Keratinocyte (primary cell): ENCODE measurements around the gene RBM19. TPM values are rescaled to one million over a fixed set of nuclear protein-coding genes. Genes with fewer than 3 reads are reported as not detected.

Experiments
- DNase-seq: peaks from one replicate; pipeline ENCODE4 v3.0.0-alpha.2; 2011; ENCODE audit warnings: low read depth, missing footprints, low spot score
- FAIRE-seq: peaks from 2 replicates; lab custom pipeline; 2011; peaks lifted over from hg19 to GRCh38; lab: Jason Lieb, UNC
- H2AFZ ChIP-seq: 2 replicates; pipeline ENCODE4 v1.6.0; 2012; ENCODE audit warnings: low read length, control low read depth, inconsistent platforms; ENCODE audit not compliant: control insufficient read depth
- H3K27ac ChIP-seq: 2 replicates; pipeline ENCODE4 v1.5.1; 2011; ENCODE audit warnings: low read length; ENCODE audit not compliant: control insufficient read depth, insufficient read depth
- H3K27me3 ChIP-seq: 3 replicates; pipeline ENCODE4 v1.6.0; 2011; ENCODE audit warnings: low read length; ENCODE audit not compliant: control insufficient read depth, insufficient read depth; ENCODE audit errors: extremely low read depth
- H3K36me3 ChIP-seq, 2 experiments: 2 replicates in 1 of 2; 3 replicates in 1 of 2; pipeline ENCODE4 v1.5.1; 2011; ENCODE audit warnings: low read length in 2 of 2, mild to moderate bottlenecking in 1 of 2; ENCODE audit not compliant: control insufficient read depth in 2 of 2, insufficient read depth in 2 of 2; ENCODE audit errors: extremely low read depth in 1 of 2
- H3K4me1 ChIP-seq: 3 replicates; pipeline ENCODE4 v1.5.1; 2011; ENCODE audit warnings: low read length; ENCODE audit not compliant: control insufficient read depth, insufficient read depth; ENCODE audit errors: extremely low read depth
- H3K4me2 ChIP-seq: 3 replicates; pipeline ENCODE4 v1.6.0; 2011; ENCODE audit warnings: low read depth, low read length; ENCODE audit not compliant: control insufficient read depth, insufficient read depth; ENCODE audit errors: extremely low read depth
- H3K4me3 ChIP-seq, 3 experiments: fragments of 200-600 bp in 1 of 3; sonication (generic) in 1 of 3; 2 replicates in 2 of 3; 3 replicates in 1 of 3; pipeline ENCODE4 v1.5.1; 2011 to 2016; ENCODE audit warnings: low read length in 3 of 3, mild to moderate bottlenecking in 3 of 3, control low read depth in 2 of 3, inconsistent platforms in 1 of 3, low read depth in 1 of 3, mixed read lengths in 1 of 3, mixed run types in 1 of 3, moderate library complexity in 1 of 3; ENCODE audit not compliant: control insufficient read depth in 2 of 3, insufficient read depth in 2 of 3; ENCODE audit errors: extremely low read depth in 1 of 3
- H3K79me2 ChIP-seq: 2 replicates; pipeline ENCODE4 v1.6.0; 2012; ENCODE audit warnings: low read length; ENCODE audit not compliant: control insufficient read depth, insufficient read depth
- H3K9ac ChIP-seq: 3 replicates; pipeline ENCODE4 v1.6.0; 2011; ENCODE audit warnings: low read length; ENCODE audit not compliant: control insufficient read depth, insufficient read depth; ENCODE audit errors: extremely low read depth
- H3K9me1 ChIP-seq: 3 replicates; pipeline ENCODE4 v1.6.0; 2011; ENCODE audit warnings: low read length; ENCODE audit not compliant: control insufficient read depth, insufficient read depth; ENCODE audit errors: extremely low read depth
- H3K9me3 ChIP-seq: 2 replicates; pipeline ENCODE4 v1.5.1; 2012; ENCODE audit warnings: low read depth, low read length; ENCODE audit not compliant: control insufficient read depth
- H4K20me1 ChIP-seq: 3 replicates; pipeline ENCODE4 v1.6.0; 2011; ENCODE audit warnings: low read length; ENCODE audit not compliant: control insufficient read depth, insufficient read depth; ENCODE audit errors: extremely low read depth
- EZH2 ChIP-seq: IDR thresholded peaks from one replicate; pipeline ENCODE4 v1.6.1; 2012; ENCODE audit warnings: inconsistent platforms, mild to moderate bottlenecking, low read length, moderate library complexity
- dilution Hi-C: fragments of 300-500 bp; cut with MboI; formaldehyde crosslinking; loops from one replicate; pipeline ENCODE4 v1.7.0; 2020; ENCODE audit warnings: low sequenced_read_pairs; ENCODE audit not compliant: extremely low pct_ligation_motif_present
- polyA plus RNA-seq, 5 experiments: library from polyadenylated mRNA; depleted of rRNA in 3 of 5; stranded (reverse) in 3 of 5; stranded (forward) in 1 of 5; unstranded in 1 of 5; fragments of >200 nt; gene quantifications; 1 replicate in 1 of 5; 2 replicates in 3 of 5; 3 replicates in 1 of 5; pipeline versions ENCODE4 v1.2.1 to v1.2.3, GENCODE V29; 2011 to 2012; ENCODE audit warnings: missing spikeins in 2 of 5, low read depth in 1 of 5, low replicate concordance in 1 of 5
- TF ChIP-seq, protein P1 (sequence below), 3 experiments: IDR thresholded peaks in 1 of 3; conservative IDR thresholded peaks in 1 of 3; optimal IDR thresholded peaks in 1 of 3; 2 replicates in 2 of 3; 3 replicates in 1 of 3; pipeline versions ENCODE3 to v1.5.1; 2011; ENCODE audit warnings: low read length in 3 of 3, mild to moderate bottlenecking in 3 of 3, moderate library complexity in 2 of 3, control low read depth in 1 of 3, inconsistent platforms in 1 of 3; ENCODE audit not compliant: insufficient read depth in 2 of 3; ENCODE audit errors: extremely low read depth in 1 of 3

Gene RBM19
- polyA plus RNA-seq, 1 donor (not counting 4 experiments of a cell fraction or from before 2014, with no cell fraction given): 14.6 TPM

DNA sequence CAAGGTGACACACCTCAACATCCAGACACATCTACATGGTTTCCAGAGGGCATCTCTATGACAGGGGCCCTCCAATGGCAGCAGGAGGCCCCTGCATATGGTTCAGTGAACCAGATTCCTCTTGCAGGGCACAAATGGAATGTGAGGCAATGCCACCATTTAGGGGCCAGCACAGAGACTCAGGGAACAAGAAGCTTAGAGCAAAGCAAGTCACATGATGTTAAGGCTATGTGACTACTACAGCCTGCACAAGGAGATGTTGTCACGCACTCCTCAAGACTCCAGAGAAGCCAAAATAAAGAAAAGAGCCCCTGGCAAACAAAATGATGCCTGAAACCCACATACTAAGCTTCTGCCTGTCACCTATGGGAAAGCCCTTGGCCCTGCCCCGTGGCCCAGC, 95.2 kb downstream of the RBM19 start:
- no peak overlapping the region for H2AFZ ChIP-seq
- no peak overlapping the region for H3K4me3 ChIP-seq
- TF ChIP-seq EZH2: no peak
- TF ChIP-seq, protein P1, sequence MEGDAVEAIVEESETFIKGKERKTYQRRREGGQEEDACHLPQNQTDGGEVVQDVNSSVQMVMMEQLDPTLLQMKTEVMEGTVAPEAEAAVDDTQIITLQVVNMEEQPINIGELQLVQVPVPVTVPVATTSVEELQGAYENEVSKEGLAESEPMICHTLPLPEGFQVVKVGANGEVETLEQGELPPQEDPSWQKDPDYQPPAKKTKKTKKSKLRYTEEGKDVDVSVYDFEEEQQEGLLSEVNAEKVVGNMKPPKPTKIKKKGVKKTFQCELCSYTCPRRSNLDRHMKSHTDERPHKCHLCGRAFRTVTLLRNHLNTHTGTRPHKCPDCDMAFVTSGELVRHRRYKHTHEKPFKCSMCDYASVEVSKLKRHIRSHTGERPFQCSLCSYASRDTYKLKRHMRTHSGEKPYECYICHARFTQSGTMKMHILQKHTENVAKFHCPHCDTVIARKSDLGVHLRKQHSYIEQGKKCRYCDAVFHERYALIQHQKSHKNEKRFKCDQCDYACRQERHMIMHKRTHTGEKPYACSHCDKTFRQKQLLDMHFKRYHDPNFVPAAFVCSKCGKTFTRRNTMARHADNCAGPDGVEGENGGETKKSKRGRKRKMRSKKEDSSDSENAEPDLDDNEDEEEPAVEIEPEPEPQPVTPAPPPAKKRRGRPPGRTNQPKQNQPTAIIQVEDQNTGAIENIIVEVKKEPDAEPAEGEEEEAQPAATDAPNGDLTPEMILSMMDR (optimal IDR thresholded peaks at IDR 0.05 in 1 of 3, IDR thresholded peaks at IDR 0.05 in 1 of 3, conservative IDR thresholded peaks at IDR 0.05 in 1 of 3; ENCODE audit: extremely low read depth in 1 of 3, insufficient read depth in 2 of 3, low read length in 3 of 3): no peak
- no peaks in the 10 kb centered on the region for H3K4me1 ChIP-seq
- H3K27me3 ChIP-seq: no peaks in the 10 kb centered on the region
- H3K79me2 ChIP-seq: no peaks in the 10 kb centered on the region
- H3K9me3 ChIP-seq: no peaks in the 10 kb centered on the region
- H3K9ac ChIP-seq: no peak overlapping the region
- FAIRE-seq: no peak
- H3K9me1 ChIP-seq: no peaks in the 10 kb centered on the region
- H3K27ac ChIP-seq: no peak overlapping the region
- dilution Hi-C loops: no loop called here
- DNase-seq: no peak
- no peaks in the 10 kb centered on the region for H4K20me1 ChIP-seq
- peaks cover 4 to 10% of the 10 kb centered on the region in 2 experiments for H3K36me3 ChIP-seq
- H3K4me2 ChIP-seq: no peak overlapping the region

DNA sequence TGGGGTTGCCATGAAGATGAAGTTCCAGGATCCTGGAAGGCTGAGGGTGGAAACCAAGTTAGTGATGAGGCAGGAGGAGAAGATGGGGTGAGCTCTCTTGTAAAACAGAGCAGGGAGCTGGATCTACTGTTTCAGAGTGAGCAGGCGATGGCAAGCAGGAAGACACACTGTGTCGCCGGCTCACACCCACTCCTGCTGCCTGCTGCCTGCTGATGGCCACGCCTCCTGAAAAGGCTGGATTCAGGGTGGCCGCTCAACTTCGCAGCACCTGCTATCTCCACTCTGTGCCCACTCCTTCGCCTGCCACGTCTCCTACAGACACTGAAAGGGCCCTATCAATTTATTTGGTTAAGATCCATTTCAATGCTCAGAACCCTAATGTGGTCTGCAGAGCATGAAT, 96.1 kb downstream of the RBM19 start:
- Histone ChIP-seq H3K9me3 (no peaks in the 10 kb centered on the region), H3K79me2 (no peaks in the 10 kb centered on the region), H3K4me1 (no peaks in the 10 kb centered on the region), H3K4me2 (no peak overlapping the region), H3K36me3 (peaks cover 4 to 11% of the 10 kb centered on the region in 2 experiments), H3K9me1 (no peaks in the 10 kb centered on the region), H3K9ac (no peak overlapping the region), H3K27ac (no peak overlapping the region), H2AFZ (no peak overlapping the region), H3K4me3 (no peak overlapping the region), H3K27me3 (no peaks in the 10 kb centered on the region), H4K20me1 (no peaks in the 10 kb centered on the region)
- TF ChIP-seq EZH2: no peak
- TF ChIP-seq, protein P1 (optimal IDR thresholded peaks at IDR 0.05 in 1 of 3, IDR thresholded peaks at IDR 0.05 in 1 of 3, conservative IDR thresholded peaks at IDR 0.05 in 1 of 3; ENCODE audit: extremely low read depth in 1 of 3, insufficient read depth in 2 of 3, low read length in 3 of 3): no peak
- dilution Hi-C loops: no loop called here
- FAIRE-seq (no peak), DNase-seq (no peak)
